AG20443 (cell line): ENCODE results near the gene STK11.
A peak's percentile ranks its signal among the peaks of the same experiment; 100 is the strongest.

Source experiments
- DNase-seq: peaks from one replicate; pipeline ENCODE4 v3.0.0; 2012; ENCODE audit warnings: low spot score, mixed read lengths

Gene STK11

DNA sequence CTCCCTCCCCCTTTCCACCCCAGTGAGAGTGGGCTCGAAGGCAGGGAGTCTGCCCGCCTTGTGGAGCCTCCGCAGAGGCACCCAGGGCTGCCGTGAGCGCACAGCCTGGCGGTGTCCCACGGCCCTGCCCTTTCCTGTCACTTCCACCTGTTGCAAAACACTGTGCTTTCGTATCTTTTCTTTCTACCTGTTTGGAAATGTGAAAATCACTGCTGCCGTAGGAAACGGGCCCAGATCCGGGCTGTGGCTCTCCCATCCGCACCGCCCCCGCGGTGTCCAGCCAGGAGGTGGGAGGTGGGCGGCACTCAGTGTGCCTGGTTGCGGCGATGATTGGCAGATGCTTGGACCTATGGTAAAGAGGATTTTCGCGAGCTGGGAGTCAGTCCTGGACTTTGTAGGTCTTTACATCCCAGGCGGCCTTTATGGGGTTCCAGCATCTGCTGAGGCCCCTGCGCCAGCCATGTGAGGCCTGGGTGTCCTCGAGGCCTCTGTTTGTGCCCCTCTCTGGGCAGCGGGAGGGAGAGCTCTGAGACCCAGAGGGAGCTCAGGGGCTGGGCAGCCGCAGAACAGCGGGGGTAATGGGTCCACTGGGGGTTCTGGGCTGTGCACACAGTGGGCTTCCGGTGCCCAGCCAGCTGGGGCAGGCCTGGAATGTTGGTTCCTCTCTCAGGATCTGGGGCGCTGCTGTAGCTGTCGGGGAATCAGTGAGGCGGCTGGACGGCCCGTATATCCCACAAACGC is 6.1 kb downstream of the STK11 start:
- no peak for DNase-seq

GRCh38 chr19:1213391-1214286 is 8.1 kb downstream of the STK11 start:
- DNase-seq, result peak; percentile 57

DNA sequence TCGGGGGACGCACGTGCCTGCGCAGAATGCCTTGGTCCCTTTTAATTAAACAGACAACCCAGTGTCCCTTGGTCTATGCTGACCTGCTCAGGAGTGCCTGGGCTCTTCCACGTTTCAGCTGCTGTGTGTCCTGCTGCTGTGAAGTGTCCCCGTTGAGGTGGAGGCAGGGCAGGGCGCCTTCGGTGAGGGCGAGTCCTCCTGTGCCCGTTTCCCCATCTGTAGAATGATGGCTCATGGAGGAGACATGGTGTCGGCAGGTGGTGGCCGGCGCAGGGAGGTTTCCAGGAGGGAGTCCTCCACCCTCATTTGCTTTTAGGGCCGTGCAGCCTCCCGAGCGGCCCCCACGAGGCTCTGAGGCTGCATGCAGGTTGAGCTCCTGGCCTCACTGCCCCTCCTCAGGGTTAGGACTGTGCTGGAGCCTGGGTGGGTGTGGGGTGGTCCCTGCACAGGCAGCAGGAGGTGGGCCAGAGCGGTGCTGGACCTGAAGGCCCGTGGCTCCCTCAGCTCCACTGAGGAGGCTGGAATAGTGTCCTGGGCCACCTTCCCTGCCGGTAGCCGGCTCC is 8.8 kb downstream of the STK11 start:
- no peak for DNase-seq

DNA sequence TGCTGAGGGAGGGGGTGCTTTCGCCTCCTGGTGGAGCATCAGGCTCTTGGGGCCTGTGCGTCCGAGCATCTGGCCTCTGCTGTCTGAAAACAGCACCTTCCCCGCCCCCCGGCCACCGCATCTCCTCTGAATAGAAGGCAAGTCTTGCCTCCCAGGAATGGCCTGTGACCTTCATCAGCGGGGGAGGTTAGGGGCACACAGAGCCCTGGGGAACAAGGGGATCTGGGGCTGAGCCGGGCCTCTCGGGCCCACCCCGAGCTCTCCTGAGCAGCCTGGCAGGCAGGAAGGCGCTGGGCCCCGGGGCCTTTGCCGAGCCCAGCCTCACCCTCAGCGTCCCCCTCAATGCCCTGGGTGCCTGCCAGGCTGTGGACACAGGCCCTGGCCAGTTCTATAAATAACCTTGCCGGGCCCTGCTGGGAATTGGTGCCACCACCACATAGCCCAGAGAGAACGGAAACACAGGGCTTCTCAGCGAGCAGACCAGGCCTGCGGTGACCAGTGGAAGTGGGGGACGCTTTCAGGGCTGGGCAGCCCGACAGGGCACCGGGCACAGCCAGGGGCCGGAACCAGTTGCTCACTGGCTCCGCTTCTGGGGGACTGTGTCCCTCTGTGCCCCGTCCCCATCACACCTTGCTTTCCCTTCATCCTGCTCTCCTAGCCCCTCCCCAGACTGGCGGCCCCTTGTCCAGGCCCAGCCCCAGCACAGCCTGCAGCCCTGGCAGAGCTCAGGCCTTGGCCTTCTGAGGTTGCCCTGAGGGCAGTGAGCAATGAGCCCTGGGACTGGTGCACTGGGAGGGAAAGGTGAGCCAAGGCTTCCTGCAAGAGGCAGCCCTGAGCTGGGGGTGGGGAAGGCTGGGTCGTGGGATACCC is 9.5 kb downstream of the STK11 start:
- no peak for DNase-seq

- DNase-seq, result no peak
These were observed 11.2 kb downstream of the STK11 start for GRCh38 chr19:1216756-1217155.

GRCh38 chr19:1217366-1217765 is 11.8 kb downstream of the STK11 start:
- no peak for DNase-seq

DNA sequence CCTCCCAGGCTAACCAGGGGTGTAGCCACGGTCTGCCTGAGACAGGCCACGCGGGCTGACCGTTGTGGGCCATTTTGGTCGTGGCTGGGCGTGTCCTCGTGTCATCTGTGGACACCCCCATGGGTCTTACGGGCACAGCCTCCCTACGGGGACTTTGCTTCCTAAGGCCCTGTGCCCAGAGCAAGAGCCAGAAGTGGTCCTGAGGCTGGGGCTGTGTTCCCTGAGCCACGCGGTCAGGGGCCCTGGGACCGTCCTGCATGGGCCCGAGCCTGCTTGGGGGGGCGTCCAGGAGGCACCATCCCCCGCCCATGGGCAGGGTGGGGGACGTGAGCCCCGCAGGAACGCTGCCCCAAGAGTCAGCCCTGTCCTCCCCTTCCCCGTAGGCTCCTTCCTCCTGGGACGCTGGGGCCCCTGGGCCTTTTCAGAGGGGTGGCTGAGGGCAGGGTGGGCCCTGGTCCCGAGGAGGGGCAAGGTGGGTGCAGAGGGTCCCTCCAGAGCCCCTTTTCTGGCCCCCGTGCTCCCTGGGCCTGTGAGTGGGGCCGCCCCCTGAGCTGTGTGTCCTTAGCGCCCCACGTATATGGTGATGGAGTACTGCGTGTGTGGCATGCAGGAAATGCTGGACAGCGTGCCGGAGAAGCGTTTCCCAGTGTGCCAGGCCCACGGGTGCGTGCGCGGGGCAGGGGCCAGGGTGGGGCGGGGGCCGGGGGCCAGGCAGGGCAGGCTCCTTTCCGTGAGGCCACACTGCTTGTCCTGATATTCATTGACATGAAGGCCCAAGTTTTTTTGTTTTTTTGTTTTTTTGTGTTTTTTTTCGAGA is 13.4 kb downstream of the STK11 start:
- DNase-seq, result no peak

GRCh38 chr19:1219786-1220476 is 14.4 kb downstream of the STK11 start:
- no peak for DNase-seq

- no peak for DNase-seq
These were observed 14.9 kb downstream of the STK11 start for GRCh38 chr19:1220477-1220930.

GRCh38 chr19:1220976-1221903 is 15.7 kb downstream of the STK11 start:
- DNase-seq, result peak; percentile 84

GRCh38 chr19:1221904-1222255 is 16.3 kb downstream of the STK11 start:
- no peak for DNase-seq

- no peak for DNase-seq
These were observed 16.8 kb downstream of the STK11 start for GRCh38 chr19:1222394-1222793.

- DNase-seq, result no peak
These were observed 17.7 kb downstream of the STK11 start for GRCh38 chr19:1223018-1223855.

DNA sequence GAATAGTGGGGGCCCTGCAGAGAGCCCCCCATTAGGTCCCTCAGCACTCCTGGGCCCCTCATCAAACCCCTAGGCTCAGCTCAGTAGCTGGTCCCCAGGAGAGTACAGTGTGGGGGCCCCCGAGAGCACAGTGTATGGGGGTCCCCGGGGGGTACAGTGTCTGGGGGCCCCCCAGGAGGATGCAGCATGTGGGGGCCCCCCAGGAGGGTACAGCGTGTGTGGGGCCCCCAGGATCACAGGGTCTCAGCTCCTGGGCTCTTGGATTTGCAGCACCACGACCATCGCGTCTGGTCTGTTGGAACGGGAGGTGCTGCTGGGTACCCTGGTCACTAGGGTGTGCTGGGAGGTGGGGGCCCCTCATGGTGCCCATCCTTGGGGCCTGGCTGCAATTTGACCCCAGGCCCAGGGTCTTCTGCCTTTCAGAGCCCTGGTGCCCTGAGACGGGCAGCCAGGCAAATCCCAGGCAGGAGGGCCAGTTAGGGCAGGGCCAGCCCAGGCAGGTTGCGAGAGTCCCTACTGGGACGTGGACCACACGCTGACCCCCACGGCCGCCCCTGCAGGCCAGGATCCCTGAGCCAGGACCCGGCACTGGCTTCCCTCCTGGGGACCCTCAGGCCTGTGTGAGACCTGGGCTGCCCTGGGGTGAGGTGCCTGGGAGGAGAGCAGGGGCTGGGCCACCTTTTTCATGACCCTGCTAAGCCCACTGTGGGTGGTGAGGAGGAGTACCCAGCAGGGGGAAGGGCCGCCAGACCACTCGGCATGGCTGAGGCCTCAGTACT is 18.7 kb downstream of the STK11 start:
- DNase-seq, result no peak

DNA sequence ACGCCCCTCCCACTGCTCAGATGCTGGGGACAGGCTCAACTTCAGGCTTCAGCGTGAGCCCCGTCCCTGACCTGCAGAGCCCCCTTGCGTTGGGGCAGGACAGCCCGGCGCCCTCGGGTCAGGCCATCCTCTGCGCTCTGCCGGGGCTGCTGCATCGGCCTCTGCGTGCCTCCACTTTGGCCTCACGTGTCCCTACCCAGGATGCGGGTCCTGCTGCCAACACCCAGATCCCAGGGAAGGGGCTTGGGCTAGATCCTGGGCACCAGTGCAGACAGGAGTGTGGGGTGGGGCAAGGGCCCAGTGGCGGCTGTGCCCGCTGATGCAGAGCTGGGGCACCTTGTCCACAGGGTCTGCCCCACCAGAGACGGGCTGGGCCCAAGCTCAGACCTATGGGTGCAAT is 19.3 kb downstream of the STK11 start:
- no peak for DNase-seq

GRCh38 chr19:1225440-1226226 is 20.1 kb downstream of the STK11 start:
- no peak for DNase-seq

GRCh38 chr19:1226227-1226518 is 20.6 kb downstream of the STK11 start:
- DNase-seq, result no peak
